Measurements from ENCODE around the gene GOLGA7B. TPM values are rescaled to one million over a fixed set of nuclear protein-coding genes. Genes with fewer than 3 reads are reported as not detected.

Gene GOLGA7B
- total RNA-seq, 1 donor from 2014 or later: under 0.01 TPM

- no peak overlapping the region for H3K4me3 ChIP-seq (ENCODE audit: low read depth, low read length)
- H3K27me3 ChIP-seq (ENCODE audit: control insufficient read depth, insufficient read depth, low read length): peaks cover 3% of the 10 kb centered on the region
- TF ChIP-seq CTCF (IDR thresholded peaks at IDR 0.05; ENCODE audit: insufficient read depth, low read length, severe bottlenecking): no peak
- FAIRE-seq (peak; percentile 23), DNase-seq (ENCODE audit: low read depth) (no peak)
- H3K36me3 ChIP-seq (ENCODE audit: control insufficient read depth, insufficient read depth, low read length): no peaks in the 10 kb centered on the region
Observed at GRCh38 chr10:97852840-97853405, 3.3 kb downstream of the GOLGA7B start.

GRCh38 chr10:97854743-97855142 is 5.1 kb downstream of the GOLGA7B start:
- DNase-seq (ENCODE audit: low read depth): peak; percentile 70
- Histone ChIP-seq H3K36me3 (ENCODE audit: control insufficient read depth, insufficient read depth, low read length) (no peaks in the 10 kb centered on the region), H3K27me3 (ENCODE audit: control insufficient read depth, insufficient read depth, low read length) (peaks cover 5% of the 10 kb centered on the region), H3K4me3 (ENCODE audit: low read depth, low read length) (no peak overlapping the region)
- no peak for TF ChIP-seq CTCF (IDR thresholded peaks at IDR 0.05; ENCODE audit: insufficient read depth, low read length, severe bottlenecking)
- FAIRE-seq: peak; percentile 23

GRCh38 chr10:97858001-97858439 is 8.4 kb downstream of the GOLGA7B start:
- FAIRE-seq: no peak

GRCh38 chr10:97861097-97861750 is 11.6 kb downstream of the GOLGA7B start:
- no peaks in the 10 kb centered on the region for H3K36me3 ChIP-seq (ENCODE audit: control insufficient read depth, insufficient read depth, low read length)
- FAIRE-seq (peak; percentile 7), DNase-seq (ENCODE audit: low read depth) (peak; percentile 78)
- no peak overlapping the region for H3K4me3 ChIP-seq (ENCODE audit: low read depth, low read length)
- no peak for TF ChIP-seq CTCF (IDR thresholded peaks at IDR 0.05; ENCODE audit: insufficient read depth, low read length, severe bottlenecking)
- peaks cover 2% of the 10 kb centered on the region for H3K27me3 ChIP-seq (ENCODE audit: control insufficient read depth, insufficient read depth, low read length)

More at GRCh38 chr10:97858001-97858439, 8.4 kb downstream of the GOLGA7B start:
- H3K4me3 ChIP-seq (ENCODE audit: low read depth, low read length): no peak overlapping the region
- no peak for TF ChIP-seq CTCF (IDR thresholded peaks at IDR 0.05; ENCODE audit: insufficient read depth, low read length, severe bottlenecking)
- DNase-seq (ENCODE audit: low read depth): no peak
- no peaks in the 10 kb centered on the region for H3K36me3 ChIP-seq (ENCODE audit: control insufficient read depth, insufficient read depth, low read length)
- peaks cover 2% of the 10 kb centered on the region for H3K27me3 ChIP-seq (ENCODE audit: control insufficient read depth, insufficient read depth, low read length)

- TF ChIP-seq CTCF (IDR thresholded peaks at IDR 0.05; ENCODE audit: insufficient read depth, low read length, severe bottlenecking): no peak
- no peak for DNase-seq (ENCODE audit: low read depth)
- Histone ChIP-seq H3K36me3 (ENCODE audit: control insufficient read depth, insufficient read depth, low read length) (no peaks in the 10 kb centered on the region), H3K4me3 (ENCODE audit: low read depth, low read length) (no peak overlapping the region), H3K27me3 (ENCODE audit: control insufficient read depth, insufficient read depth, low read length) (peaks cover 2% of the 10 kb centered on the region)
- FAIRE-seq: no peak
Observed at GRCh38 chr10:97861924-97862323, 12.3 kb downstream of the GOLGA7B start.

Data from bronchial epithelial cell (primary cell).